HL-60 (cell line): ENCODE measurements around the gene AMDHD1.

Experiments used
- DNase-seq, 2 experiments: peaks; one replicate each; pipeline ENCODE4 v3.0.0-alpha.2; 2010 to 2020; ENCODE audit warnings: low read depth in 1 of 2, low spot score in 1 of 2
- H3K27ac ChIP-seq: fragments of 250-450 bp; sonication (Bioruptor Pico); replicated peaks from 2 replicates; pipeline ENCODE4 v1.5.1; 2020; ENCODE audit warnings: mild to moderate bottlenecking, moderate library complexity
- H3K27me3 ChIP-seq: fragments of 250-450 bp; sonication (Bioruptor Pico); 2 replicates; pipeline ENCODE4 v1.5.1; 2021; ENCODE audit warnings: mild to moderate bottlenecking, moderate library complexity; ENCODE audit not compliant: insufficient read depth, poor library complexity, severe bottlenecking
- H3K4me3 ChIP-seq: replicated peaks from 2 replicates; pipeline ENCODE4 v1.5.1; 2011; ENCODE audit warnings: mild to moderate bottlenecking, control low read depth, low read length; ENCODE audit not compliant: insufficient read depth
- CTCF ChIP-seq: IDR thresholded peaks from one replicate; pipeline ENCODE4 v1.5.1; 2011; ENCODE audit warnings: low read length, control low read depth, inconsistent platforms; ENCODE audit not compliant: insufficient read depth
- GABPA ChIP-seq: IDR thresholded peaks from 2 replicates; pipeline ENCODE4 v1.6.1; 2012; ENCODE audit warnings: low read depth
- POLR2AphosphoS5 ChIP-seq: IDR thresholded peaks from 2 replicates; pipeline ENCODE4 v1.6.1; 2012; ENCODE audit warnings: low read depth
- REST ChIP-seq: IDR thresholded peaks from 2 replicates; pipeline ENCODE4 v1.6.1; 2012; ENCODE audit warnings: low read depth; ENCODE audit not compliant: insufficient replicate concordance
- SPI1 ChIP-seq: IDR thresholded peaks from 2 replicates; pipeline ENCODE4 v1.6.1; 2012; ENCODE audit warnings: low read depth, mild to moderate bottlenecking, borderline replicate concordance

Gene AMDHD1

GRCh38 chr12:95976416-95976832 lies 33.3 kb downstream of the AMDHD1 start:
- no peak overlapping the region for H3K4me3 ChIP-seq
- H3K27me3 ChIP-seq: no peaks in the 10 kb centered on the region
- DNase-seq: no peak
- TF ChIP-seq CTCF (no peak), SPI1 (no peak), GABPA (no peak), REST (no peak), POLR2AphosphoS5 (no peak)
- H3K27ac ChIP-seq: no peak overlapping the region

- H3K4me3 ChIP-seq: no peak overlapping the region
- no peak overlapping the region for H3K27ac ChIP-seq
- no peak for TF ChIP-seq REST
- TF ChIP-seq SPI1: no peak
- TF ChIP-seq GABPA: no peak
- no peak for TF ChIP-seq POLR2AphosphoS5
- DNase-seq: no peak
- no peaks in the 10 kb centered on the region for H3K27me3 ChIP-seq
These were observed 34.7 kb downstream of the AMDHD1 start for GRCh38 chr12:95977764-95978305.

GRCh38 chr12:95978351-95978750 lies 35.2 kb downstream of the AMDHD1 start:
- no peak overlapping the region for H3K27ac ChIP-seq
- no peak for DNase-seq
- no peak overlapping the region for H3K4me3 ChIP-seq
- no peaks in the 10 kb centered on the region for H3K27me3 ChIP-seq
- TF ChIP-seq GABPA (no peak), SPI1 (no peak), POLR2AphosphoS5 (no peak), CTCF (no peak), REST (no peak)

- no peak for TF ChIP-seq REST
- TF ChIP-seq POLR2AphosphoS5: no peak
- TF ChIP-seq GABPA: no peak
- no peak for TF ChIP-seq SPI1
- no peak for TF ChIP-seq CTCF
- no peak for DNase-seq
- H3K4me3 ChIP-seq: no peak overlapping the region
These were observed 35.6 kb downstream of the AMDHD1 start for GRCh38 chr12:95978774-95979173.

More at GRCh38 chr12:95978774-95979173, 35.6 kb downstream of the AMDHD1 start:
- Histone ChIP-seq H3K27me3 (no peaks in the 10 kb centered on the region), H3K27ac (no peak overlapping the region)
